Calu3 (cell line): Measurements from ENCODE around the gene ELAVL2. TPM values are rescaled to one million over a fixed set of nuclear protein-coding genes. Genes with fewer than 3 reads are reported as not detected.

ENCODE experiments used
- BruUV-seq: library from RNA; stranded (reverse); fragments of 400-500 nt; replicated peaks from 2 replicates; lab custom pipeline; 2021; lab: Mats Ljungman, UMichigan
- CTCF ChIA-PET: fragments of 300-600 bp; sonication (Branson Sonifier 250); formaldehyde crosslinking; loops from one replicate; lab custom pipeline; 2022; ENCODE audit warnings: antibody characterized with exemption; lab: Charles Lee
- DNase-seq: peaks from one replicate; pipeline ENCODE4 v3.0.0; 2022
- H3K27ac Mint-ChIP-seq: one replicate; pipeline ENCODE4 v1.8.0; 2022; ENCODE audit warnings: mixed read lengths; ENCODE audit not compliant: unreplicated experiment
- H3K27me3 Mint-ChIP-seq: one replicate; pipeline ENCODE4 v1.8.0; 2022; ENCODE audit warnings: mixed read lengths; ENCODE audit not compliant: unreplicated experiment
- H3K36me3 Mint-ChIP-seq: one replicate; pipeline ENCODE4 v1.8.0; 2022; ENCODE audit warnings: mild to moderate bottlenecking, moderate library complexity, mixed read lengths; ENCODE audit not compliant: insufficient read depth, unreplicated experiment
- H3K4me1 Mint-ChIP-seq: one replicate; pipeline ENCODE4 v1.8.0; 2022; ENCODE audit warnings: mild to moderate bottlenecking, low read depth, mixed read lengths; ENCODE audit not compliant: unreplicated experiment
- H3K4me3 Mint-ChIP-seq: one replicate; pipeline ENCODE4 v1.8.0; 2022; ENCODE audit warnings: mild to moderate bottlenecking, low read depth, moderate library complexity, mixed read lengths; ENCODE audit not compliant: unreplicated experiment
- H3K9me3 Mint-ChIP-seq: one replicate; pipeline ENCODE4 v1.8.0; 2022; ENCODE audit warnings: low read depth, mixed read lengths; ENCODE audit not compliant: unreplicated experiment
- intact Hi-C: fragments of 100-400 bp; cut with micrococcal nuclease; formaldehyde crosslinking; loops from one replicate; pipeline ENCODE4 v1.10.0; 2022; ENCODE audit not compliant: unreplicated experiment
- total RNA-seq: library from RNA; stranded (reverse); gene quantifications from 2 replicates; pipeline ENCODE4 v1.2.3, GENCODE V29; 2022
- TF ChIP-seq, protein P1 (sequence below): fragments of 200-600 bp; IDR thresholded peaks from one replicate; pipeline ENCODE4 v1.8.0; 2022; ENCODE audit warnings: antibody characterized with exemption; ENCODE audit not compliant: unreplicated experiment

The ELAVL2 gene
- total RNA-seq, 1 experiment from 2014 or later: not detected

DNA sequence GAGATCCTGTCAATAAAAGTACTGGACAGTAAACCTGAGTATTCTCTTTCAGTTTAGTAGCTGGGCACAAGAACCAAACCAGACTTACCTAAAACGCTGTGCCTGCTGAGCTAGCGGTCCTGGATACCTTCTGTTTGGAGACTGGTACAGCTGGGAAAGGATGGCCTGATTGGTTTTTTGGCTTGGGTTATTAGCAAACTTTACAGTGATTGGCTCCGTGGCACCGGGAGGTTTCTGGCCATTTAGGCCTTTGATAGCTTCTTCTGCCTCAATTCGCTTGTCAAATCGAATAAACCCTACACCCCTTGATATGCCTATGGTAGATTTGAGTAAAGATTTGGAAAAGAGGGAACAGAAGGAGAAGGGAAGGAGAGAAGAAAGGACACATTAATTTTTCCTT lies 124.7 kb downstream of the ELAVL2 start:
- Mint-ChIP-seq H3K4me3 (no peak overlapping the region), H3K4me1 (no peaks in the 10 kb centered on the region), H3K27me3 (peaks cover 2% of the 10 kb centered on the region), H3K9me3 (no peaks in the 10 kb centered on the region), H3K36me3 (no peaks in the 10 kb centered on the region), H3K27ac (no peak overlapping the region)
- no peak for DNase-seq
- CTCF ChIA-PET: no interaction called here
- intact Hi-C loops: no loop called here
- TF ChIP-seq, protein P1, sequence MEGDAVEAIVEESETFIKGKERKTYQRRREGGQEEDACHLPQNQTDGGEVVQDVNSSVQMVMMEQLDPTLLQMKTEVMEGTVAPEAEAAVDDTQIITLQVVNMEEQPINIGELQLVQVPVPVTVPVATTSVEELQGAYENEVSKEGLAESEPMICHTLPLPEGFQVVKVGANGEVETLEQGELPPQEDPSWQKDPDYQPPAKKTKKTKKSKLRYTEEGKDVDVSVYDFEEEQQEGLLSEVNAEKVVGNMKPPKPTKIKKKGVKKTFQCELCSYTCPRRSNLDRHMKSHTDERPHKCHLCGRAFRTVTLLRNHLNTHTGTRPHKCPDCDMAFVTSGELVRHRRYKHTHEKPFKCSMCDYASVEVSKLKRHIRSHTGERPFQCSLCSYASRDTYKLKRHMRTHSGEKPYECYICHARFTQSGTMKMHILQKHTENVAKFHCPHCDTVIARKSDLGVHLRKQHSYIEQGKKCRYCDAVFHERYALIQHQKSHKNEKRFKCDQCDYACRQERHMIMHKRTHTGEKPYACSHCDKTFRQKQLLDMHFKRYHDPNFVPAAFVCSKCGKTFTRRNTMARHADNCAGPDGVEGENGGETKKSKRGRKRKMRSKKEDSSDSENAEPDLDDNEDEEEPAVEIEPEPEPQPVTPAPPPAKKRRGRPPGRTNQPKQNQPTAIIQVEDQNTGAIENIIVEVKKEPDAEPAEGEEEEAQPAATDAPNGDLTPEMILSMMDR: no peak
- BruUV-seq: no TSS peak

DNA sequence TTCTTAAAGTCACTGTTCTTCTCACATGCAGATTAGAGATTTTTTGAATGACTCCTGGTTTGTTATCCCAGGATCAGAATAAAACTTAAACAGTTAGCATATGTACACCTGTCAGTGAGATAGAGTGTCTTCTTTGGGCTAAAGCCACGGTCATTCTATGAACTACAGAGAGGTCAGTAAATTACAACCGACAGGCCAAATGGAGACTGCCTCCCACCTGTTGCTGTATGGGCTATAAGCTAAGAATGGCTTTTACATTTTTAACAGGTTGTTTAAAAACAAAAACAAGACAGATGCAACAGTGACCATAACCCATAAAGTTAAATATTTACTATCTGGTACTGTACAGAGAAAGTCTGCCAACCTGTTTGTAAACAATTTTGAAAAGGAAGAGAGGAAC lies 125.7 kb downstream of the ELAVL2 start:
- no peak for DNase-seq
- Mint-ChIP-seq H3K27me3 (no peaks in the 10 kb centered on the region), H3K9me3 (no peaks in the 10 kb centered on the region), H3K4me3 (no peak overlapping the region), H3K4me1 (no peaks in the 10 kb centered on the region), H3K36me3 (no peaks in the 10 kb centered on the region), H3K27ac (no peak overlapping the region)
- CTCF ChIA-PET: interaction anchor here (0.5 to 0.7 kb wide), 2 partner anchors 30 to 401 kb away, joined by 3 to 7 read pairs; no protein-coding TSS in a partner anchor
- TF ChIP-seq, protein P1: no peak
- intact Hi-C loops: no loop called here
- BruUV-seq: no TSS peak

DNA sequence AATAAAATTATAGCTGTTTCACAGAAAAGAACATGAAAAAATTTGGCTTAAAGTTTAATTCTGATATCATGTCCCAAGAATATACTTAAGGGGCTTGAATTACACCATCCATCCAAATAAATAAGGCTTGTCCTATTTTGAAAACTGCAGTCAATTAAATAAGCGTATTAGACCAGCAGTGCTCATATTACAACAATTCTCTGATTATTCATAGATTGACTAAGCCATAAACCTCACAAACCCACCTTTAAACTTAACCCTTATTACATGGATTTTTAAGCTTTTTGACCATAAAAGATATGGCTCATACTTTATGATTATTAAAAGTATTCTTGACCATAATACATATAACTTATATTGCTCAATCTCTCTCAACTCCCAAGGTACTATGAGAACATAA lies 127.9 kb downstream of the ELAVL2 start:
- no peaks in the 10 kb centered on the region for H3K4me1 Mint-ChIP-seq
- CTCF ChIA-PET: no interaction called here
- intact Hi-C loops: loop anchor here (10.0 kb wide), 2 partner anchors 123 to 203 kb away; no protein-coding TSS in a partner anchor
- H3K4me3 Mint-ChIP-seq: no peak overlapping the region
- TF ChIP-seq, protein P1: no peak
- no peaks in the 10 kb centered on the region for H3K36me3 Mint-ChIP-seq
- no peaks in the 10 kb centered on the region for H3K27me3 Mint-ChIP-seq
- H3K9me3 Mint-ChIP-seq: no peaks in the 10 kb centered on the region
- BruUV-seq: no TSS peak
- no peak overlapping the region for H3K27ac Mint-ChIP-seq
- DNase-seq: no peak

DNA sequence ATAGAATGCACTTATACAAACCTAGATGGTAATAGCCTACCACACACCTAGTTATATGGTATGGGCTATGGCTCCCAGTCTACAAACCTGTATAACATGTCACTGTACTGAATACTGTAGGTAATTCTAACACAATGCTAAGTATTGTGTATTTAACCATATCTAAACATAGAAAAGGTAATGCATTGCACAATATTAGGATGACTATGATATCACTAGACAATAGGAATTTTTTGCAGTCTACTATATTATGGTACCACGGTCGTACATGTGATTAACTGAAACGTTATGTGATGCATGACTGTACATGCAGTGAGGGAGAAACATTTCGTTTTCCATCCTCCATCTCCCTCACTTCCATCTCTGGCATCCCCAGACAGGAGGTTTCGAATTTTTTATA lies 130.5 kb downstream of the ELAVL2 start:
- no peaks in the 10 kb centered on the region for H3K27me3 Mint-ChIP-seq
- H3K4me3 Mint-ChIP-seq: no peak overlapping the region
- CTCF ChIA-PET: no interaction called here
- no peak for DNase-seq
- BruUV-seq: no TSS peak
- intact Hi-C loops: loop anchor here (10.0 kb wide), 2 partner anchors 121 to 201 kb away; no protein-coding TSS in a partner anchor
- H3K4me1 Mint-ChIP-seq: no peaks in the 10 kb centered on the region
- no peak overlapping the region for H3K27ac Mint-ChIP-seq
- no peaks in the 10 kb centered on the region for H3K9me3 Mint-ChIP-seq
- TF ChIP-seq, protein P1: no peak
- H3K36me3 Mint-ChIP-seq: no peaks in the 10 kb centered on the region
